Naive thymus-derived CD4-positive, alpha-beta T cell (primary cell): Measurements from ENCODE around the gene MAN2C1. TPM values are rescaled to one million over a fixed set of nuclear protein-coding genes. Genes with fewer than 3 reads are reported as not detected.
"Not testable (repeated sequence)": the region's sequence is repeated elsewhere in the genome, so short reads cannot be mapped to it uniquely, and the experiment has no call there.

Experiments used
- ATAC-seq: fragments of 150-1000 bp; cut with Tn5 transposase; 2 replicates; pipeline ENCODE4 v1.10.0; 2021; ENCODE audit warnings: mild to moderate bottlenecking, moderate library complexity
- CTCF ChIA-PET: fragments of 350-600 bp; sonication (Branson Sonifier 250); formaldehyde crosslinking; loops from one replicate; lab custom pipeline; 2021; ENCODE audit warnings: antibody characterized with exemption; lab: Charles Lee
- POLR2A ChIA-PET: fragments of 350-600 bp; sonication (Branson Sonifier 250); formaldehyde crosslinking; loops from one replicate; lab custom pipeline; 2021; ENCODE audit warnings: antibody characterized with exemption, inconsistent platforms; lab: Charles Lee
- DNase-seq, 9 donors: peaks; one replicate each; pipeline versions ENCODE4 v3.0.0 to v3.0.0-alpha.2; 2020 to 2022; ENCODE audit warnings: mixed read lengths in 1 of 9
- H3K27ac ChIP-seq: one replicate; pipeline ENCODE4 v1.7.0; 2013; ENCODE audit warnings: mild to moderate bottlenecking, low read depth, low read length, moderate library complexity
- H3K27me3 ChIP-seq, 2 donors: one replicate each; pipeline ENCODE4 v1.7.0; 2013; ENCODE audit warnings: low read length in 2 of 2, mild to moderate bottlenecking in 2 of 2, moderate library complexity in 2 of 2; ENCODE audit not compliant: control insufficient read depth in 2 of 2, insufficient read depth in 2 of 2
- H3K36me3 ChIP-seq, 3 experiments: 1 replicate in 2 of 3; 2 replicates in 1 of 3; pipeline ENCODE4 v1.7.0; 2013; ENCODE audit warnings: low read length in 3 of 3, mild to moderate bottlenecking in 3 of 3, moderate library complexity in 1 of 3; ENCODE audit not compliant: insufficient read depth in 3 of 3, control insufficient read depth in 2 of 3
- H3K4me1 ChIP-seq, 2 donors: one replicate each; pipeline ENCODE4 v1.7.0; 2013; ENCODE audit warnings: low read length in 2 of 2, mild to moderate bottlenecking in 2 of 2, moderate library complexity in 1 of 2; ENCODE audit not compliant: control insufficient read depth in 2 of 2, insufficient read depth in 2 of 2
- H3K4me3 ChIP-seq: 2 replicates; pipeline ENCODE4 v1.7.0; 2013; ENCODE audit warnings: mild to moderate bottlenecking, low read length
- H3K9me3 ChIP-seq, 3 experiments: 1 replicate in 2 of 3; 2 replicates in 1 of 3; pipeline ENCODE4 v1.7.0; 2013; ENCODE audit warnings: low read length in 3 of 3; ENCODE audit not compliant: control insufficient read depth in 2 of 3
- H3K27ac Mint-ChIP-seq, 9 donors: one replicate each; pipeline ENCODE4 v1.8.0; 2020 to 2022; ENCODE audit warnings: mixed read lengths in 9 of 9, mild to moderate bottlenecking in 8 of 9, moderate library complexity in 5 of 9, inconsistent platforms in 2 of 9
- H3K27me3 Mint-ChIP-seq, 5 donors: one replicate each; pipeline ENCODE4 v1.8.0; 2021 to 2022; ENCODE audit warnings: mixed read lengths in 5 of 5, mild to moderate bottlenecking in 1 of 5
- H3K36me3 Mint-ChIP-seq, 5 donors: one replicate each; pipeline ENCODE4 v1.8.0; 2020 to 2022; ENCODE audit warnings: mixed read lengths in 5 of 5, mild to moderate bottlenecking in 3 of 5, inconsistent platforms in 1 of 5
- H3K4me1 Mint-ChIP-seq, 7 donors: one replicate each; pipeline ENCODE4 v1.8.0; 2020 to 2022; ENCODE audit warnings: mixed read lengths in 7 of 7, mild to moderate bottlenecking in 3 of 7, inconsistent platforms in 1 of 7
- H3K4me3 Mint-ChIP-seq, 10 donors: one replicate each; pipeline ENCODE4 v1.8.0; 2020 to 2022; ENCODE audit warnings: mild to moderate bottlenecking in 10 of 10, mixed read lengths in 10 of 10, moderate library complexity in 6 of 10, inconsistent platforms in 2 of 10
- H3K9me3 Mint-ChIP-seq, 11 donors: one replicate each; pipeline ENCODE4 v1.8.0; 2020 to 2022; ENCODE audit warnings: mixed read lengths in 11 of 11, mild to moderate bottlenecking in 4 of 11, inconsistent platforms in 1 of 11, moderate library complexity in 1 of 11
- intact Hi-C, 2 donors: fragments of 100-400 bp; cut with micrococcal nuclease; formaldehyde crosslinking; loops; one replicate each; pipeline ENCODE4 v1.15.1; 2023
- polyA plus RNA-seq, 2 donors: library from polyadenylated mRNA; unstranded; fragments of 300-500 nt; fragmentation: Illumina TruSeq; gene quantifications; one replicate each; pipeline ENCODE4 v1.2.3, GENCODE V29; 2021
- total RNA-seq, 6 experiments: library from RNA in 5 of 6; stranded (reverse) in 5 of 6; gene quantifications; 1 replicate in 5 of 6; 2 replicates in 1 of 6; pipeline ENCODE4 v1.2.3 and lab custom pipeline; 2021 to 2026

MAN2C1 gene
- total and polyA plus RNA-seq, 7 experiments from 2014 or later, result 26.7 to 557 (median 439) TPM

- POLR2A ChIA-PET, result interaction anchor here (0.9 to 8.4 kb wide), 4 partner anchors 10 to 105 kb away, joined by 3 to 94 read pairs (median 4); partner anchors contain the start of gene MAN2C1
- peak; percentile 89 for ATAC-seq
- Histone ChIP-seq H3K4me3 (no peak overlapping the region), H3K4me1 (peaks cover 29 to 30% of the 10 kb centered on the region in 2 donors), H3K27ac (peak overlapping the region; percentile 67), H3K36me3 (peaks cover 0 to 5% (median 0%) of the 10 kb centered on the region in 3 experiments), H3K27me3 (no peaks in the 10 kb centered on the region), H3K9me3 (peaks cover 0 to 17% (median 0%) of the 10 kb centered on the region in 3 experiments)
- DNase-seq, result peak; percentile 48 to 93 (median 87)
- H3K27me3 Mint-ChIP-seq, result peaks cover 0 to 26% (median 0%) of the 10 kb centered on the region in 5 donors
- peaks cover 0 to 43% (median 0%) of the 10 kb centered on the region in 5 donors for H3K36me3 Mint-ChIP-seq
- CTCF ChIA-PET, result interaction anchor here (2.7 kb wide), 1 partner anchor 18 kb away, joined by 15 read pairs; the partner anchor contains the start of gene MAN2C1
- intact Hi-C loops, result loop anchor here (2.0 to 5.0 kb wide), 2 partner anchors 19 to 102 kb away; partner anchors contain the start of genes MAN2C1 (in 1 of the 2) and SIN3A (in 1 of the 2)
- H3K9me3 Mint-ChIP-seq, result peaks cover 0 to 19% (median 7%) of the 10 kb centered on the region in 11 donors
- peaks cover 22 to 45% (median 31%) of the 10 kb centered on the region in 7 donors for H3K4me1 Mint-ChIP-seq
- H3K4me3 Mint-ChIP-seq, result peak overlapping the region; percentile 27 to 88 (median 73)
- H3K27ac Mint-ChIP-seq, result peak overlapping the region; percentile 90 to 99 (median 97)
Measured at GRCh38 chr15:75349851-75350588, 18.4 kb downstream of the MAN2C1 start.

GRCh38 chr15:75349351-75349669 is 19.1 kb downstream of the MAN2C1 start:
- CTCF ChIA-PET, result interaction anchor here (2.7 kb wide), 1 partner anchor 19 kb away, joined by 15 read pairs; the partner anchor contains the start of gene MAN2C1
- peak overlapping the region; percentile 27 to 88 (median 76) for H3K4me3 Mint-ChIP-seq
- H3K36me3 ChIP-seq, ATAC-seq, DNase-seq, H3K27me3 ChIP-seq, H3K4me3 ChIP-seq: not testable (repeated sequence)
- H3K4me1 ChIP-seq, result peaks cover 29 to 30% of the 10 kb centered on the region in 2 donors
- peak overlapping the region in 7 of 9 donors; percentile 90 to 98 (median 97) for H3K27ac Mint-ChIP-seq
- H3K27ac ChIP-seq, result peak overlapping the region; percentile 50
- H3K36me3 Mint-ChIP-seq, result peaks cover 0 to 43% (median 0%) of the 10 kb centered on the region in 5 donors
- peaks cover 0 to 17% (median 0%) of the 10 kb centered on the region in 3 experiments for H3K9me3 ChIP-seq
- POLR2A ChIA-PET, result interaction anchor here (0.8 to 8.4 kb wide), 6 partner anchors 10 to 290 kb away, joined by 3 to 94 read pairs (median 4); partner anchors contain the start of genes COMMD4, IMP3 and MAN2C1
- peaks cover 21 to 45% (median 31%) of the 10 kb centered on the region in 7 donors for H3K4me1 Mint-ChIP-seq
- peaks cover 0 to 26% (median 0%) of the 10 kb centered on the region in 5 donors for H3K27me3 Mint-ChIP-seq
- intact Hi-C loops, result loop anchor here in 1 of 2 donors (5.0 kb wide), 1 partner anchor 103 kb away; the partner anchor contains the start of gene SIN3A
- peaks cover 0 to 19% (median 7%) of the 10 kb centered on the region in 11 donors for H3K9me3 Mint-ChIP-seq

- ChIA-PET CTCF (interaction anchor here (2.7 kb wide), 1 partner anchor 19 kb away, joined by 15 read pairs; the partner anchor contains the start of gene MAN2C1), POLR2A (interaction anchor here (0.8 to 8.4 kb wide), 10 partner anchors 12 to 291 kb away, joined by 3 to 94 read pairs (median 6); partner anchors contain the start of genes C15orf39, COMMD4, IMP3 and MAN2C1)
- intact Hi-C loops, result loop anchor here in 1 of 2 donors (5.0 kb wide), 1 partner anchor 104 kb away; the partner anchor contains the start of gene SIN3A
- ATAC-seq (no peak), DNase-seq (peak in 1 of 9 donors; percentile 9)
- Histone ChIP-seq H3K27me3 (no peaks in the 10 kb centered on the region), H3K36me3 (peaks cover 0 to 5% (median 0%) of the 10 kb centered on the region in 3 experiments), H3K27ac (peak overlapping the region; percentile 66), H3K4me1 (peaks cover 29 to 30% of the 10 kb centered on the region in 2 donors), H3K9me3 (peaks cover 0 to 17% (median 0%) of the 10 kb centered on the region in 3 experiments), H3K4me3 (peak overlapping the region; percentile 59)
- H3K9me3 Mint-ChIP-seq, result peaks cover 0 to 19% (median 7%) of the 10 kb centered on the region in 11 donors
- peaks cover 21 to 45% (median 31%) of the 10 kb centered on the region in 7 donors for H3K4me1 Mint-ChIP-seq
- peaks cover 0 to 26% (median 0%) of the 10 kb centered on the region in 5 donors for H3K27me3 Mint-ChIP-seq
- peak overlapping the region in 6 of 9 donors; percentile 51 to 97 (median 92) for H3K27ac Mint-ChIP-seq
- H3K36me3 Mint-ChIP-seq, result peaks cover 0 to 43% (median 0%) of the 10 kb centered on the region in 5 donors
- peak overlapping the region; percentile 44 to 88 (median 74) for H3K4me3 Mint-ChIP-seq
Measured at GRCh38 chr15:75348562-75349350, 19.7 kb downstream of the MAN2C1 start.

- H3K4me1 Mint-ChIP-seq, result peaks cover 21 to 45% (median 31%) of the 10 kb centered on the region in 7 donors
- Histone ChIP-seq H3K4me1 (peaks cover 29 to 30% of the 10 kb centered on the region in 2 donors), H3K27me3 (no peaks in the 10 kb centered on the region), H3K27ac (peak overlapping the region; percentile 66), H3K36me3 (peaks cover 0 to 5% (median 0%) of the 10 kb centered on the region in 3 experiments), H3K4me3 (peak overlapping the region; percentile 59), H3K9me3 (peaks cover 0 to 17% (median 0%) of the 10 kb centered on the region in 3 experiments)
- ATAC-seq (no peak), DNase-seq (no peak)
- intact Hi-C loops, result loop anchor here in 1 of 2 donors (5.0 kb wide), 1 partner anchor 104 kb away; the partner anchor contains the start of gene SIN3A
- H3K27me3 Mint-ChIP-seq, result peaks cover 0 to 26% (median 0%) of the 10 kb centered on the region in 5 donors
- H3K27ac Mint-ChIP-seq, result peak overlapping the region in 7 of 9 donors; percentile 51 to 97 (median 67)
- H3K4me3 Mint-ChIP-seq, result peak overlapping the region; percentile 78 to 95 (median 90)
- ChIA-PET POLR2A (interaction anchor here (0.7 to 8.4 kb wide), 8 partner anchors 11 to 292 kb away, joined by 3 to 94 read pairs (median 8); partner anchors contain the start of genes C15orf39, COMMD4, IMP3 and MAN2C1), CTCF (interaction anchor here (1.0 to 2.1 kb wide), 2 partner anchors 20 to 293 kb away, joined by 3 to 8 read pairs; partner anchors contain the start of gene MAN2C1)
- H3K9me3 Mint-ChIP-seq, result peaks cover 0 to 19% (median 7%) of the 10 kb centered on the region in 11 donors
- peaks cover 0 to 40% (median 0%) of the 10 kb centered on the region in 5 donors for H3K36me3 Mint-ChIP-seq
Measured at GRCh38 chr15:75348034-75348561, 20.3 kb downstream of the MAN2C1 start.

DNA sequence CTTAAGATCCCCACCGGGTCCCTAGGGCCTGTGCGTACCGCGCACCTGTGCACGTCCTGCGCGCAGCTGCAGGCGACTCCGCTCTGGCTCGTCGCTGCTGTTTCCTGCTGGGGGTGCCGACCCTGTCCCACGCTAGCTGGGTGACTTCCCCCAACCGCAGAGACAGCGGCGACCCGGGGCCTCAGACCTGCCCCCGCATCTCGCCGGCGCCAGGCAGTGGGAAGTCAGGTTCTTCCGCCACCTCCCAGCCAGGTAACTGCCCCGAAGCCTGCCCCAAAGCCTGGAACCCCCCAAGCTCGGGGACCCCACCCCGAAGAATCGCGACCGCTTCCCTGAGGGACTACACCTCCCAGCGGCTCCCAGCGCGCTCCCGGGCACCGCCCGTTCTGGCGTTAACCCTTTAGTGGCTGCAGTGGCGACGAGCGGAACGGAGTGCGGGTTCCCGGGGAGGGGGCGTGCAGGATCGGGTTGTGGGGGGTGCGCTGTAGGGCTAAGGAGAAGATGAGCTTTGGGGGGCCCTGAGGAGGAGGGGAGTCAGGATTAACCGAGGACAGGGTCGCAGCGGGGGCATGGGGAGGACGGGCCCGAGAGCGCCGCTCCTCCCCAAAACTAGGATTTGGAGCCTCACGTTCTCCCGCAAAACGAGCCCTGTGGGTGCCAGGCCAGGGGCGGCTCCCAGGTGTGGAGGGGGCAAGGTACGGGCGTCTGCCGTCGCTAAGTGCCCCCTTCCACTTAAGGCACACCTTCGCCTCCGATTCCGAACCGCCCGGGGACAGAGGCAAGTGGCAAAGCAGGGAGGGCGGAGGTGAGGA is 21.0 kb downstream of the MAN2C1 start:
- Histone ChIP-seq H3K4me3 (peak overlapping the region; percentile 59), H3K36me3 (peaks cover 0 to 5% (median 0%) of the 10 kb centered on the region in 3 experiments), H3K27ac (peak overlapping the region; percentile 66), H3K9me3 (peaks cover 0 to 17% (median 0%) of the 10 kb centered on the region in 3 experiments), H3K27me3 (no peaks in the 10 kb centered on the region), H3K4me1 (peaks cover 29 to 30% of the 10 kb centered on the region in 2 donors)
- peak overlapping the region; percentile 78 to 95 (median 90) for H3K4me3 Mint-ChIP-seq
- H3K27me3 Mint-ChIP-seq, result peaks cover 0 to 26% (median 0%) of the 10 kb centered on the region in 5 donors
- H3K36me3 Mint-ChIP-seq, result peaks cover 0 to 39% (median 0%) of the 10 kb centered on the region in 5 donors
- ATAC-seq, result peak; percentile 73
- CTCF ChIA-PET, result interaction anchor here (1.0 to 2.1 kb wide), 2 partner anchors 20 to 294 kb away, joined by 3 to 8 read pairs; partner anchors contain the start of gene MAN2C1
- H3K4me1 Mint-ChIP-seq, result peaks cover 21 to 45% (median 31%) of the 10 kb centered on the region in 7 donors
- POLR2A ChIA-PET, result interaction anchor here (0.6 to 8.4 kb wide), 10 partner anchors 10 to 293 kb away, joined by 3 to 94 read pairs (median 6); partner anchors contain the start of genes C15orf39, COMMD4, IMP3 and MAN2C1
- H3K27ac Mint-ChIP-seq, result peak overlapping the region; percentile 78 to 95 (median 89)
- peaks cover 0 to 19% (median 7%) of the 10 kb centered on the region in 11 donors for H3K9me3 Mint-ChIP-seq
- peak; percentile 35 to 75 (median 69) for DNase-seq
- intact Hi-C loops, result loop anchor here in 1 of 2 donors (1.0 to 5.0 kb wide), 5 partner anchors 11 to 293 kb away; partner anchors contain the start of genes COMMD4, IMP3, MAN2C1 and SIN3A
